H4 (cell line): Measurements from ENCODE around the gene C19orf53. TPM values are rescaled to one million over a fixed set of nuclear protein-coding genes. Genes with fewer than 3 reads are reported as not detected.
A peak's percentile ranks its signal among the peaks of the same experiment; 100 is the strongest.

ENCODE experiments used
- DNase-seq: peaks from one replicate; pipeline ENCODE4 v3.0.0-alpha.2; 2015; ENCODE audit warnings: low spot score
- total RNA-seq: library from RNA; depleted of rRNA; stranded (reverse); fragments of >200 nt; shearing (Covaris generic); gene quantifications from 2 replicates; pipeline ENCODE4 v1.2.3, GENCODE V29; 2014

The C19orf53 gene
- total RNA-seq, 1 experiment from 2014 or later, result 306 TPM

DNA sequence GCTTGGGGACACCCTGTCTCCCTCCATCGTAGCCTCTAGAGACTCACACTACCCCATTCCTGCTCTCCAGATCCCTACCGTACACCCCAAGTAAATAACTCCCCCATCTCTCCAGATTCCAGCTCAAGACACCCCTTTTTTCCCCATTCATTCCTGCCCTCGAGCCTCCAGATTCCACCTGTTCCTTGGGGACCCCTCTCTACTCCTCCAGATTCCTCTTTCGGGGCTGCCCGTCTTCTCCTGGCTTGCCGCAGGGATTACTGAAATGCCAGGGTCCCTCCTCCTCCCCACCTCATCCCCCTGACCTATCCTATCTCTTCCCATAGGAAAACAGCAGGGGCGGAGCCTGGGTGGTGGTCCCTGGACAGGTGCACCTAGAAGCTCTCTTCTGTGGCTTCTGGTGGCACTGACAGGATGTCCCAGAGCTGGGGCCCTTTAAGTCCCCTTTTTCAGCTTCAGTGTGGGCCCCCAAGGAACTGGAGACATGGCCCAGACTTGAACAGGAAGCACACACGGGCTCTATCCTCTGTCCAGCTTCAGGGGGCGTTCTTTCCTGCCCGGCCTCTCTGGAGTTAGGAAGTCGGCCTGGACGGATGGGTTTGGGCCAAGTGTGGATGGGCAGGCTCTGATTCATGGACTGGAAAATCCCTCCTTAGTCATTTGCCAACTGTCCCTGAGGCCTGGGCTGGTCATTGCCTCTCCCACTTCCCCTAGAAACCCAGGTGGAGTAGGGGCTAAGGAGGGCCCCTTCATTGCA, 22.2 kb downstream of the C19orf53 start:
- DNase-seq, result peak; percentile 83

- DNase-seq, result no peak
Measured at GRCh38 chr19:13797058-13797440, 22.8 kb downstream of the C19orf53 start.

GRCh38 chr19:13797870-13798269, 23.6 kb downstream of the C19orf53 start:
- DNase-seq, result peak; percentile 79

GRCh38 chr19:13799669-13800068, 25.4 kb downstream of the C19orf53 start:
- peak; percentile 2 for DNase-seq

GRCh38 chr19:13803038-13803437, 28.8 kb downstream of the C19orf53 start:
- peak; percentile 3 for DNase-seq

DNA sequence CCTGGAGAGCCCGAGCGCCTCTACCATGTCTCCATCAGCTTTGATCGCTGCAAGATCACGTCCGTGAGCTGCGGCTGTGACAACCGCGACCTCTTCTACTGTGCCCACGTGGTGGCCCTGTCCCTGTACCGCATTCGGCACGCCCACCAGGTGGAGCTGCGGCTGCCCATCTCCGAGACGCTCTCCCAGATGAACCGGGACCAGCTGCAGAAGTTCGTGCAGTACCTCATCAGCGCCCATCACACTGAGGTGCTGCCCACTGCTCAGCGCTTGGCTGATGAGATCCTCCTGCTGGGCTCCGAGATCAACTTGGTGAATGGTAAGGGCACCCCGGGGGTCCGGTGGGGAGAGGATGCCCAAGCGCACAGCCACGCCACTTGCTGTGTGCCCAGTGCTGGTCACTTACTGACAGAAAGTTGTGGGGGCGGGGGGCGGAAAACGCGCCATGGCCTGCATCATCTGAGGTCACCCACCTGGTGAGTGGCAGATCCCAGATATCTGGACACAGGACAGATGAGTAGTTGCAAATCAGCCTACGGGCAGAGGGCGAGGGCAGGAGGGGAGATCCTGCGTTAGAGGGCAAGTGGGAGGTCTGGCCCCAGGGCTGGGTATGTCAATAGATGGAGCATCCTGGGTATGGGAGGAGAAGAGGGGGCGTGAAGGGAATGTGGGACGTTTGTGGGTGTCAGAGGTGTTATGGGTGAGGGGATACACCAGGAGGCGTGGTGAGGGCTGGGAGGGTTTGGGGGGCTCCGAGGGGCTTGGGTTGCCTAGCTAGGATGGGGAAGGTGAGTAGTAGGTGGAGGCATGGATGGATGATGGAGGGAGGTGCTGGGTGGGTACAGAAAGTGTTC, 30.8 kb downstream of the C19orf53 start:
- DNase-seq, result peak; percentile 16

GRCh38 chr19:13806728-13807127, 32.5 kb downstream of the C19orf53 start:
- DNase-seq, result no peak

DNA sequence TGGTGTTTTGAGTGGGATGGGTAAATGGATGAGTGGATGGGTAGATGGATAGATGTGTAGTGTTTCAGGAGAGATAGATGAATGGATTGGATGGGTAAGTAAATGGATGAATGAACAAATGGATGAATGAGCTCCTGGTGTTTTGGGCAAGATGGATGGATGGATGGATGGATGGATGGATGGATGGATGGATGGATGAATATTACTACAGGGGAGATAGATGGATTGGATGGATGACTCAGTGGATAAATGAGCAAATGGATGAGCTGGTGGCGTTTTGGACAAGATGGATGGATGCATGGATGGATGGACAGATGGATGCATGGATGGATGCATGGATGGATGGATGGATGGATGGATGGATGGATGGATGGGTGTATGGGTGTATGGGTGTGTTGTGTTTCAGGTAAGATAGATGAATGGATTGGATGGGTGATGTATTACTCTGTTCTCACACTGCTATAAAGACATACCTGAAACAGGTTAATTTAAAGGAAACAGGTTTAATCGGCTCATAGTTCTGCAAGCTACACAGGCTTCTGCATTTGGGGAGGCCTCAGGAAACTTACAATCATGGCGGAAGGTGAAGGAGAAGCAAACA, 33.3 kb downstream of the C19orf53 start:
- DNase-seq, result no peak

GRCh38 chr19:13808856-13809255, 34.6 kb downstream of the C19orf53 start:
- DNase-seq, result no peak

- no peak for DNase-seq
Measured at GRCh38 chr19:13812544-13812943, 38.3 kb downstream of the C19orf53 start.

- DNase-seq, result peak; percentile 5
Measured at GRCh38 chr19:13813147-13813546, 38.9 kb downstream of the C19orf53 start.

DNA sequence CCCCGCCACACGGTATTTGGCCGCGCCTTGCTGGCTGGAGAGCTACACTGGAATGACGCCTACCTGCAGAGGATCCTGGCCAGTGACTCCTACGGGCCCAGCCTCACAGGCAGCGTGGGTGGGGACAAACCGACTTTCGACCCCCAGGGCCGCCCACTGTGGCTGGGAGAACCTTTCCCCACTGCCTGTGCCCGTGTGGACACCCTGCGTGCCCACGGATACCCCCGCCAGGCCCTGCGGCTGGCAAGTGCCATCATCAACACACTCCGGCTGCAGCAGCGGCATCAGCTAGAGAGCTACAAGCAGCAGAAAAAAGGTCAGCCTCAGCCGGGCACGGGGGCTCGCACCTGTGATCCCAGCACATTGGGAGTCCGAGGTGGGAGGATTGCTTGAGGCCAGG, 40.3 kb downstream of the C19orf53 start:
- DNase-seq, result no peak

- DNase-seq, result no peak
Measured at GRCh38 chr19:13817018-13817614, 42.9 kb downstream of the C19orf53 start.

DNA sequence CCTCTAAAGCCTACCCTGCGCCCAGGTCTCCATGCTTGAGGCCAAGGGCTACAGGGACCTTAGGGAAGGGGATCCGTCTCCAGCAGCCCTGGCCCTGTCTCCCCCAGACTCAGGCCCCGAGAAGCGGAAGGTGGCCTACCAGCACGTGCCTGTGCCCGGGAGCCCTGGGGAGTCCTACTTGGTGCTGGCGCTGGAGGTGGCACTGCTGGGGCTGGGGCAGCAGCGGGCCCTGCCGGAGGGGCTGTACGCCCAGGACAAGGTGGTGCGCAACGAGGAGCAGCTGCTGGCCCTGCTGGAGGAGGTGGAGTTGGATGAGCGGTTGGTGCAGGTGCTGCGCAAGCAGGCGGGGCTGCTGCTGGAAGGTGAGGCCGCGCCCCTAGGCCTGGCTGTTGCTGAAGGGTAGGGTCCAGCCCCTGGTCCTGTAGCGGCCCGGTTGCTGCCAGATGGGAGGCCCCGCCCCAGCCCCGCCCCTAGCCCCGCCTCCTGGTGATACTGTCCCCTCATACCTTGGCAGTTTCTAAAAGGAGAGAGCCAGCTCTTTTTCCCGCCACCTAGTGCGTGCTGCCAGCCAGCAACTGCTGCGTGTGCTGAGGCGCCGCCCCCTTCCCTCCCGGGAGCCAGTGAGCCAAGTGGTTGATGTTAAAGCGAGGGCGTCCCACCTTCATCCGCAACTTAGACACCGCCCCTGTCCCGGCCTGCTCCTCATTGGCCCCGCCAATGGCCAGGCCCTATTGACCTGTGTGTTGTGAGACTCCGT, 43.5 kb downstream of the C19orf53 start:
- no peak for DNase-seq

DNA sequence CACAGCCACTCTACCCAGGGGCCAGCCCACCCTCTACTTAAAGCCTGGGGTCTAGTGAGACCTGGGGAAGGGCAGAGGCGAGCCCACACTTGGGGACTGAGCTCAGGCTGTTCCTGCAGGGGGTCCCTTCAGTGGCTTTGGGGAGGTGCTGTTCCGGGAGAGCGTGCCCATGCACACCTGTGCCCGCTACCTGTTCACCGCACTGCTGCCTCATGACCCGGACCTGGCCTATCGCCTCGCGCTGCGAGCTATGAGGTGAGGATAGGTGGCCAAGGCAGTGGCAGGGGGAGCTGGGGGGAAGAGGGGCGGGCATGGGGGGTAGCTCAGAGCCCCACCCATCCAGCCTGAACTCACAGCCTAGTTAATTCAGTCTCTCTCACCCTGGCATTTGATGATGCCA, 45.0 kb downstream of the C19orf53 start:
- DNase-seq, result no peak

DNA sequence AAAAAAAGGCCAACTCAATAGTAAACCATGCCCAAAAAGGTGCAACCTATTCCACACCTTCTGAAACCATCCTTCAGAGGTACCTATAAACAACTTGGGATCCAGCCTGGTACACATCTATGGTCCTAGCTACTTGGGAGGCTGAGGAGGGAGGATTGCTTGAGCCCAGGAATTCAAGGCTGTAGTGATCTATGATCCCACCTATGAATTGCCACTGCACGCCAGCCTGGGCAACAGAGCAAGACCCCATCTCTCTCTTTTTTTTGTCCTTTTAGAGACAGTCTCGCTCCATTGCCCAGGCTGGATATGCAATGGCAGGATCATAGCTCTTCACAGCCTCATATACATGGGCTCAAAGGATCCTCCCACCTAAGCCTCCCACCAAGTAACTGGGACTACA, 47.0 kb downstream of the C19orf53 start:
- DNase-seq, result no peak

DNA sequence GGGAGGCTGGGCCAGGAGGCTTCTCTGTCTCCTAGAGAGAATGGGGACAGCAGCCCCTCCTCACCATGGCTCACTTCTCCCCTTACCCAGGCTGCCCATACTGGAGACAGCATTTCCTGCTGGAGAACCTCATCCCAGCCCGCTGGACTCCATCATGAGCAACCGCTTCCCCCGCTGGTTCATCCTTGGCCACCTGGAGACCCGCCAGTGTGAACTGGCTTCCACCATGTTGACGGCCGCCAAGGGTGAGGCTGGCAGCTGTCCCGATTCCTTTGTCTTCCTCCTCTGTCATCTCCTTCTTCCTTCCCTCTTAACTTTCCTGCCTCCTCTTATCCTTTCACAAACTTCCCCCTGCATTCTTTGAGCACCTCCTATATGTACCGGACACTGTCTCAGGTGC, 49.0 kb downstream of the C19orf53 start:
- DNase-seq, result no peak

DNA sequence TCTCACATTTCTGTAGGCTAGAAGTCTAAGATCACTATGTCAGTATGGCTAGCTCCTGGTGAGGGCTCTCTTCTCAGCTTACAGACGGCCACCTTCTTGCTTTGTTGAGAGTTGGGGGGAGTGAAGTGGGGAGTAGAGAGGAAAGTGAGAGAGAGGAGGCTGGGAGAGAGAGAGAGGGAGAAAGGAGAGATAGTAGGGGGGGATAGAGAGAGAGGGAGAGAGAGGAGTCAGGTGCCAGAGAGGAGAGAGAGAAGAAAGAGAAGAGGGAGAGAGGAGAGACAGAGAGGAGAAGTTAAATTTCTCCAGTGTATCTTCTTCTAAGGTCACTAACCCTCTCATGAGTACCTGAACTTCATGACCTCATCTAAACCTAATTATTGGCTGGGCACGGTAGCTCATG, 49.6 kb downstream of the C19orf53 start:
- DNase-seq, result no peak

DNA sequence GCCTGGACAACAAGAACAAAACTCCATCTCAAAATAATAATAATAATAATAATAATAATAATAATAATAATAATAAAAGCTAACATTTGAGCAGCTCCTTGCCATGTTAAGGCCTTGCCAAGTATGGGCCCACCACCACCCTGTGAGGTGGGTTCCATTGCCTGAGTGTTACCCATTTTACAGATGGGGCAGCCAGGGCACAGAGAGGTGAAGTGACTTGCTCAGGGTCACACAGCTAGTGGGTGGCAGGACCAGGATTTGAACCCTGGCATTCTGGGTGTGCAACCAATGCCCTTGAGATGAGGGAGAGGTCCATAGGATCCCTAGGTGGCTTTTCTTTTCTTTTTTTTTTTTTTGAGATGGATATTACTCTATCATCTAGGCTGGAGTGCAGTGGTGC, 50.4 kb downstream of the C19orf53 start:
- no peak for DNase-seq

DNA sequence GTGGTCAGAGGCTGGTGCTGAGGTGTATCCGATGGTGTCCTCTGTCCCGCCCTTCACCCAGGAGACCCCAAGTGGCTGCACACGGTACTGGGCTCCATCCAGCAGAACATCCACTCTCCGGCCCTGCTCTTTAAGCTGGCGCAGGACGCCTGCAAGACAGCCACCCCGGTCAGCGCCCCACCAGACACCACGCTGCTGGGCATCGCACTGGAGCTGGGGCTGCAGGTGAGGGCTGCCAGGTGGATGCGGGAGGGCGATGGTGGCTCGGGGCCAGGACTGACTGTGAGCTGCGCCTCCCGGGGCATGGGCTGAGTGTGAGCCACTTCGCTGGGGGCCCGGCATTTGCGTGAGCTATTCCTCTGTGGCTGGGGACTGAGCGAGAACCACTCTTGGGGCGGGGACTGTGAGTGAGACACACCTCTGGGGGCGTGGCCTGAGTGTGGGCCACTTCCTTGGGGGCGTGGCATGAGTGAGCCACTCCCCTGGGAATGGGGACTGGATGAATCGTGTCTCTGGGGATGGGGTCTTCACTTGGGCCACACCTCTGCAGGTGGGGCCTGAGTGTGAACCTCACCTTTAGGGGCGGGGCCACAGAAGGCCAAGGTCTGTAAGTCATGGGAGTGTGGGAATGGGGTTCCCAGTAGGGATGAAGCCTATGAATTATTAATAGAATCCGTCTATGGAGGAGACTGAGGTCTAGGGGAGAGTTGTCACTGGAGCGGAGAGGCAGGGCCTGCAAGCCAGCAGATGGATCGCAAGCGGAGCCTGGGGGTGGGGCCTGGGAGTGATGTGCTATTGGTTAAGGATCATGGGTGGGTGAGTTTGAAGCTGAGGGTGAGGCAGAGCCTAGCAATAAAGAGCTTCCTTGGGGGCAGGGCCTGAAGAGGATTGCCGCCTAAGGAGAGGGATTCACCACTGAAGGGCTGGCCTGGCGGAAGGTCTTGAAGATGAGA, 51.5 kb downstream of the C19orf53 start:
- peak; percentile 17 for DNase-seq
